ENCODE results near the gene LYAR. TPM values are rescaled to one million over a fixed set of nuclear protein-coding genes. Genes with fewer than 3 reads are reported as not detected.

LYAR gene
- total RNA-seq, 6 donors from 2014 or later, result 6.5 to 22.9 (median 14.1) TPM

DNA sequence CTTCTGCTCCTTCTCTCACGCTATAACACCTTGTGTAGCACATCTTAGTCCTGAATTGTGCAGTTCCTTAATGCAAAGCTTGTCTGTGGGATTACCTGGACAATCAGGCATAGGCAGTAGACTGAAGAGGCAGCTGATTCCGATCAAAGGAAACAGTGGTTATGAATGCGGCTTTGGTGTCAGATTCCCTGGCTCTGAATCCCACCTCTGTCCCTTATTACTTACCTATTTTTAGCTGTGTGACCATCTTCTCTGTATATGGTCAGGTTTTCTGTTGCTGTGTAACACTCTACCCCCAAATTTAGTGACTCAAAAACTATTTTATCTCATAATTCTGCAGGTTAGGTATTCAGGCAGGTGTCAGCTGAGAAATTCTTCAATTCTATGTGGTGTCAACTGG lies 3.3 kb upstream of the LYAR start:
- ATAC-seq (ENCODE audit: low FRiP score in 2 of 2), result no peak

DNA sequence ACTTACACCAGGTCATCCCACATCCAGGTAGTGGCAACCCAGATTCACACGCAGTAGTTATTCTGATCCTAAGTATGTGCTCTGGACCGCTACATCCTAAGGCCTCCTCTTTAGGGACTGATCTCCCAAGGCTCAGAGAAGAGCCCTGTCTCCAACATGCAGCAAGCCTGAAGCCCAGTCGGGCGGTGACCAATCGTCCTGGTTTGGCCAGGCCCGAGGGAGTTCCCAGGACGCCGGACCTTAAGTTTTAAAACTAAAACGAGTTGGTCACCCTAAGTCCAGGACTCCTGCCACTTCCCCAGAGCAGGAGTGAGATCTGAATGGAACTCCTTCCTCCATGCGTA lies 385 bp downstream of the LYAR start:
- ATAC-seq (ENCODE audit: low FRiP score in 2 of 2) (peak in 1 of 2 donors; percentile 35), DNase-seq (no peak)
- H3K4me1 ChIP-seq, result peaks cover 18 to 40% (median 21%) of the 10 kb centered on the region in 4 donors

More for the DNA sequence above, 3.3 kb upstream of the LYAR start:
- 97 to 98% methylated on average over 3 of the region's 3 CpGs for WGBS, 2 donors
- Histone ChIP-seq H3K4me3 (no peak overlapping the region), H3K27me3 (no peaks in the 10 kb centered on the region), H3K27ac (no peak overlapping the region), H3K4me1 (peaks cover 18 to 34% (median 21%) of the 10 kb centered on the region in 4 donors), H3K36me3 (no peaks in the 10 kb centered on the region), H3K9me3 (no peaks in the 10 kb centered on the region)
- TF ChIP-seq POLR2A (IDR thresholded peaks at IDR 0.05), result no peak
- TF ChIP-seq, protein P1, sequence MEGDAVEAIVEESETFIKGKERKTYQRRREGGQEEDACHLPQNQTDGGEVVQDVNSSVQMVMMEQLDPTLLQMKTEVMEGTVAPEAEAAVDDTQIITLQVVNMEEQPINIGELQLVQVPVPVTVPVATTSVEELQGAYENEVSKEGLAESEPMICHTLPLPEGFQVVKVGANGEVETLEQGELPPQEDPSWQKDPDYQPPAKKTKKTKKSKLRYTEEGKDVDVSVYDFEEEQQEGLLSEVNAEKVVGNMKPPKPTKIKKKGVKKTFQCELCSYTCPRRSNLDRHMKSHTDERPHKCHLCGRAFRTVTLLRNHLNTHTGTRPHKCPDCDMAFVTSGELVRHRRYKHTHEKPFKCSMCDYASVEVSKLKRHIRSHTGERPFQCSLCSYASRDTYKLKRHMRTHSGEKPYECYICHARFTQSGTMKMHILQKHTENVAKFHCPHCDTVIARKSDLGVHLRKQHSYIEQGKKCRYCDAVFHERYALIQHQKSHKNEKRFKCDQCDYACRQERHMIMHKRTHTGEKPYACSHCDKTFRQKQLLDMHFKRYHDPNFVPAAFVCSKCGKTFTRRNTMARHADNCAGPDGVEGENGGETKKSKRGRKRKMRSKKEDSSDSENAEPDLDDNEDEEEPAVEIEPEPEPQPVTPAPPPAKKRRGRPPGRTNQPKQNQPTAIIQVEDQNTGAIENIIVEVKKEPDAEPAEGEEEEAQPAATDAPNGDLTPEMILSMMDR (IDR thresholded peaks at IDR 0.05), result no peak
- TF ChIP-seq EP300 (IDR thresholded peaks at IDR 0.05), result no peak
- TF ChIP-seq POLR2AphosphoS5 (IDR thresholded peaks at IDR 0.05), result no peak
- no peak for DNase-seq

GRCh38 chr4:4289055-4289454 lies 899 bp downstream of the LYAR start:
- no peak for TF ChIP-seq EP300 (IDR thresholded peaks at IDR 0.05)
- no peak for TF ChIP-seq POLR2AphosphoS5 (IDR thresholded peaks at IDR 0.05)
- TF ChIP-seq, protein P1 (IDR thresholded peaks at IDR 0.05), result no peak
- peak overlapping the region in 1 of 4 donors; percentile 86 for H3K27ac ChIP-seq

More for the DNA sequence above, 385 bp downstream of the LYAR start:
- no peak for TF ChIP-seq POLR2AphosphoS5 (IDR thresholded peaks at IDR 0.05)
- TF ChIP-seq, protein P1 (IDR thresholded peaks at IDR 0.05), result no peak
- no peak for TF ChIP-seq POLR2A (IDR thresholded peaks at IDR 0.05)
- TF ChIP-seq EP300 (IDR thresholded peaks at IDR 0.05), result no peak
- H3K4me3 ChIP-seq, result peak overlapping the region; percentile 77 to 98 (median 98)
- WGBS, 2 donors, result 0 to 1% methylated on average over 2 to 10 of the region's 10 CpGs
- no peaks in the 10 kb centered on the region for H3K9me3 ChIP-seq
- peak overlapping the region; percentile 78 to 91 (median 84) for H3K27ac ChIP-seq
- no peaks in the 10 kb centered on the region for H3K27me3 ChIP-seq
- peaks cover 0 to 12% (median 10%) of the 10 kb centered on the region in 4 donors for H3K36me3 ChIP-seq

DNA sequence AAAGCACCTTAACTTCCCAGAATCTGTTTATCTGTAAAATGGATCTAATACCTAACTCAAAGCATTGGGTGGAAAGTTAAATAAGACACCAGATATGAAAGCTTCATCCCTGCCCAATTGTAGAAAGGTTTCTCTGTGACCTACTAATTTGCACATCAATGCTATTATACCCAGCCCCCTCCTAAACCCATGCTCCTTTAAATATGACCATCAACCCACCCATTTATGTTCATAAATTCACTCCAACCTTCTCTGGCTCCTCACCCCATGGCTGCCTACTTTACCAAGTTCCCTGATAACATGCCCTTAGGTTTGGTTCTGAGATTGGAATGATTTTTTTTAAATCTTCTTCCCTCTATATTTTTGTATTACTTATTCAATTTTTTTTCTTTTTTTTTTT lies 1.9 kb downstream of the LYAR start:
- TF ChIP-seq EP300 (IDR thresholded peaks at IDR 0.05) (no peak), POLR2AphosphoS5 (IDR thresholded peaks at IDR 0.05) (no peak), POLR2A (IDR thresholded peaks at IDR 0.05) (no peak)
- TF ChIP-seq, protein P1 (IDR thresholded peaks at IDR 0.05), result no peak

More at GRCh38 chr4:4289055-4289454, 899 bp downstream of the LYAR start:
- H3K9me3 ChIP-seq, result no peaks in the 10 kb centered on the region
- ATAC-seq (ENCODE audit: low FRiP score in 2 of 2) (no peak), DNase-seq (no peak)
- peak overlapping the region in 3 of 4 donors; percentile 97 to 98 (median 98) for H3K4me3 ChIP-seq
- H3K4me1 ChIP-seq, result peaks cover 18 to 40% (median 21%) of the 10 kb centered on the region in 4 donors
- H3K27me3 ChIP-seq, result no peaks in the 10 kb centered on the region
- peaks cover 0 to 15% (median 12%) of the 10 kb centered on the region in 4 donors for H3K36me3 ChIP-seq
- 36 to 40% methylated on average over 3 of the region's 3 CpGs for WGBS, 2 donors

More for the DNA sequence above, 1.9 kb downstream of the LYAR start:
- ATAC-seq (ENCODE audit: low FRiP score in 2 of 2) (no peak), DNase-seq (no peak)
- no peaks in the 10 kb centered on the region for H3K9me3 ChIP-seq
- H3K27me3 ChIP-seq, result no peaks in the 10 kb centered on the region
- H3K36me3 ChIP-seq, result peaks cover 0 to 25% (median 17%) of the 10 kb centered on the region in 4 donors
- H3K4me1 ChIP-seq, result peaks cover 18 to 40% (median 21%) of the 10 kb centered on the region in 4 donors
- H3K4me3 ChIP-seq, result no peak overlapping the region
- H3K27ac ChIP-seq, result no peak overlapping the region
